Activated CD4-positive, alpha-beta T cell treated with anti-CD3 and anti-CD28 coated beads for 1 hour (primary cell): ENCODE measurements around the gene DLX3.

Experiments
- DNase-seq: peaks from one replicate; pipeline ENCODE4 v3.0.0-alpha.2; 2020

The DLX3 gene

GRCh38 chr17:49991409-49991808 is 3.6 kb downstream of the DLX3 start:
- DNase-seq: no peak

GRCh38 chr17:49990921-49991320 is 4.1 kb downstream of the DLX3 start:
- DNase-seq: no peak

DNA sequence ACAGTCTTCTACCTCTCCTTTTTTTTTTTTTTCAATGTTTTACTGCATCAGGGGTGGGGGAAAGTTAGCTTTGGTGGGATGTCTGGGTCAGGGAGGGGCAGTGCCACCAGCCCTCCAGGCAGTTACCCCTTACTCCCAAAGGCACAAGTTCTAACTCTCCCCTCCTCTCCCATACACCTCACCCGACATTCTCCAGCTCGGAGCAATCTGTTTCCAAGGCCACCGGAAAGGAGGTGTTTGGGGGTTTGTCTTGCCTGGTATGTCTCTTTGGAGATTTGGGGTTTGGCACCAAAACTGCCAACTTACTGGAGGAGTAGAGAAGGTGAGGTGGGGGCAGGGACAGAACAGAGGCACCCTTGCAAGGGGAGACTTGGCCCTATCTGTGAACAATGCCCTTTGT is 4.7 kb downstream of the DLX3 start:
- DNase-seq: no peak

- DNase-seq: no peak
Measured at GRCh38 chr17:49989518-49989880, 5.5 kb downstream of the DLX3 start.

DNA sequence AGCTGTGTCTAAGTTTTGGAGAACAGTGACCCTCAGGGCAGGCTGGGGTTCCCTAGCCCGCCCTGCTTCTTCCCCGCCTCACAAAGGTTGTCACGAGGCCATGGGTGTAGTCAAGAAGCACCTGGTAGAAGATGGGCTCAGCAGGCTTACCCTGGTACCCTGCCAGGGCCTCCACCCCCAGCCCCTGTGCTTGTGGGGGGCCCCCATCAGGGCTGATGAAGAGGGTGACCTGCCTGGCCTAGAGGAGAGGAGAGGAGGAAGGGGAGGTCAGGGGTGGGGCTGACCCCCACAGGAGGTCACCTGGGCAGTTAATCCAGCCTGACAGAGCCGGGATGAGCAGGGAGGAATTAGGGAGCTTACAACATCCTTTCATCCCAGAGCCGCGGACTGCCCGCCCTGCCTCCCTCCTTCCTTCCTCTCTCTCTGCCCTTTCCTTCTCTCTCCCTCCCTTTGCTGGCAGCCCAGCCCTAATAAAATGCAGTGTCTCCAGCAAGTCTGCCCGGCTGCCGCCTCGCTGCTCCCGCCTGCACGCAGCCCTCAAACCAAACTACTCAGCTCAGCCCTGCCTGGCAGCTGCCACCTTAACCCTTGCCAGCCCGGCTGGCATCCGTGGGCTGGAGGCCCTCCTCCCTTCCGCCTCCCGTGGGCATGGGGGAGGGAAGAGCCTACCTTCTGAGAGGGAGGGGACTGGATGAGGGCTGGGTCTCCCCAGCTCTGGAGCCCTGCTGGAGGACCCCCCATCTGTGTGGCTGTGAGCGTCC is 7.2 kb downstream of the DLX3 start:
- DNase-seq: no peak

- no peak for DNase-seq
Measured at GRCh38 chr17:49987290-49987585, 7.8 kb downstream of the DLX3 start.

- DNase-seq: no peak
Measured at GRCh38 chr17:49986396-49987289, 8.4 kb downstream of the DLX3 start.

DNA sequence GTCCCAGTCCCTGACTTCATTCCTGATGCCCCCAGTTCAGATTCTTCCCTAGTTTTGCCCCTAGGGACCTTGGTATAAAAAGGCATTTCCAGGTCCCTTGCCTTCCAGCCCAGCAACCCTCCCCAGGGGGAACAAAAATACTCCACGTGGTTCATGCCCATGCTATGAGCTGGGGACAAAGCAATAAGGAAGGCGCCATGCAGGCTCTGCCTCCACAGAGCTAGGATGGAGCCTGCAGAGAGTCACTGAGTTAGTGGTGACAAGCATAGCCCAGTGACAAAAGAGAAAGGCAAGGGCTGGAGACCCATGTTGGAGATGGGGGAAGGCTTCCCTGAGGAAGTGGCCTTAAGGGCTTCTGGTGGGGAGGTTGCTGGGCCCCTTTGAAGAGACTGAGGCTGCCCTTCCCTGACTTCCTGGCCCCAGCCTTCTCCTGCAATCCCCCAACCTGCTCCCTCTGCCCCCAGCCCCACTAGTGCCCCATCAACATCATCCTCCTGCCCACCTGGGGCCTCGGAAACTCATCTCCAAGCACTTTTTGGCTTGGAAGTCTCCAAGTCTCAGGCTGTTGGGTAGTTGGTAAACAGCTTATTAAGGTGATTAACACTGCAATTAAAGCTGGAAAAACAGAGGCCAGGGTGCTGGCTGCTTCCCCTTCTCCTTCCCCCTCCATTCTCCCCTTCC is 9.6 kb downstream of the DLX3 start:
- DNase-seq: no peak

DNA sequence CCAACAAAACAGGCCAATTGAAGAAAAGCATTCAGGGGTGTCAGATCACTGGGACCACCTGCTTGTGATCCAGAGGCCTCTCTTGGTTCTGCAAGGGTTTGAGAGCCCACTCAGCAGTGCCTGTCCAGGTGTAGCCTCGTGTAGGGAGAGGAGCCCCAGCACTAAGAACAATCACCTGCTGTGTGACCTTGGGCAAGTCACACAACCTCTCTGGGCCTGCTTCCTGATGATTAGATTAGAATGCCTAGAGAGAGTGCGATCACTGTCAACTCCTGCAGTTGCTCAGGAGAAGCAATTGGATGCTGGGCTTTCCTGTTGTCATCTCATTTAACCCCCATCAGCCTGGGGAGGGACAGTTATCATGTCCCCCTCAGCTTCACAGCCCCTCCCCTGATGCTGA is 10.2 kb downstream of the DLX3 start:
- no peak for DNase-seq

DNA sequence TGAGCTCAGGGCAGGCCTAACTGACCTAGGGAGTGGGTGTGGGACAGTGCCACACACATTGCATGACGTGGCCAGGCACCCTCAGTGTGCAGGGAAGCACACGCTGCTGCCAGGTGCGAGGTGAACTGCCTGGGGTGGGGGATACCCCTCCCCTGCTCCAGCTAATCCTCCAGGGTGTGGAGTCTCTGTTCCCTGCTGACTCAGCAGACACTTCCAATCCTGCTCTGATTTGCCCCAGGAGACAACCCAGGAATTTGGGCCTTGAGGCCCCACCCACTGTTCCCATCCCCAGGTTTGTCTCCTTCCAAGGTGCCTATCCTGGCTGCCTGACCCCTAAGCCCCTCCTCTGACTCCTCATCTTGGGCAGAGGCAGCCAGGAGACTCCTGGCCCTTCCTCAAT is 10.7 kb downstream of the DLX3 start:
- DNase-seq: no peak

DNA sequence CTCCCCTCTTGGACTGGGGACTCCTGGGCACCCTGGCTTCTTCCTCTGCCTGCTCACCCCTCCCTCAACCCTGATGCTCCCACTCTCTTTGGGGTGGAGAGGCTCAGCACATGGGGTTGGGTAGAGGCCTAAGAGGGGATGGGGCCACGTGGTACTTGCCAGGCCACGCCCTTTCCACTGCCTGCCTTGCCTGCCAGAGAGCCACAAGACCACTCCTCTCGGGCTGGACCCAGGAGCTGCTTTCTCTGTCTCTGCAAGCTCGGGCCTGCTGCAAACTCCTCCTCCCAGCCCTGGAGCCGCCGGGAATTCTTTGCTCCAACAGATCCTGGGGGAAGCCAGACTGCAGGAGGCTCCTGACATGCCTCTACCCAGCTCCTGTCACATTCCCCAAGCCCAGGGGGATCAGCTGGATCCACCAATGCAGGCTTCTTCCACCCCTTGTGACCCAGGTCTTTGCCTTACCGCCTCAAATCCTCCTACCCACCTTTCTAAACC is 14.3 kb downstream of the DLX3 start:
- DNase-seq: no peak

- no peak for DNase-seq
Measured at GRCh38 chr17:49979748-49980479, 15.1 kb downstream of the DLX3 start.

GRCh38 chr17:49978501-49978900 is 16.5 kb downstream of the DLX3 start:
- DNase-seq: no peak

DNA sequence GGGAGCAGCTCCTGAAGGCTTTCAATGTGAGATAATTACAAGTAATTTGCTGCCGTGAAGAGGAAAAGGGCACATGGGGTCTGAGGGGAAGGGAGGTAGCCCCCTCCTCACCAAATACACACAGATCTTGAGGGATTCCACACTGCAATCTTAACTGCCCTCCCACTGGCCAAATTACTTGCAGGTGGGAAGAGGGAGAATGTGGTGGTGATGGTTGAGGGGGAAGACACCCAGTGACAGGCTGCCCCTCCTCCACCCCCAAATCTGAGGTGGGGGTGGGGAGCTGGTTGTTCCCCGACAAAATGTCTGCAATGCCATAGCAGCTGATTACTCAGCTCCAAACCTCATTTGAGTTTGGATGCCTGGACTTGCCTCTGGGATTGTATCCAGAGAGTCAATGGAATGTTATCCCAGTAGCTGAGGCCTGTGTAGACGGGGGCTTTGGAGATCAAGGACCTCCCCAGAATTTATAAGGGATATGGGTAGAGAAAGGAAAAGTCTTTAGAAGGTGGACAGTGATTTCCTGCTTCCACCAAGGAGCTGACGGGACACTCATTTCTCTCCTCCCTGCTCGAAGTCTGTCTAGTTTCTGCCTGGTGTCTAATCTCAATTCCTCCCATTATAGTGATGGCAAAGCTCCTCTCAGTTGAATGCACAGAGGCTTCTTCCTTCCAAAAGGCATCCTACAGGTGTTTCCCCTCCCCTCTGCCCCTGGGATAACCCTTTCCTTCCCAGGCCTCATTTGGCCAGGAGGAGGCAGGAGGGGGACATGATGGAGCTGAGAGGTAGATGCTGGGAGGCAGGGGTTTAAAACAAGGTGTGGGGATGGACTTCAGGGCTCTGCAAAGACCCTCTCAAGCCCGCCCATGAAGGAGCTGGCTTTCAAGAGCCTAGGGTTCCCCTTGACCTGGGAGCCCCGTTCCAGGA is 17.3 kb downstream of the DLX3 start:
- DNase-seq: no peak

DNA sequence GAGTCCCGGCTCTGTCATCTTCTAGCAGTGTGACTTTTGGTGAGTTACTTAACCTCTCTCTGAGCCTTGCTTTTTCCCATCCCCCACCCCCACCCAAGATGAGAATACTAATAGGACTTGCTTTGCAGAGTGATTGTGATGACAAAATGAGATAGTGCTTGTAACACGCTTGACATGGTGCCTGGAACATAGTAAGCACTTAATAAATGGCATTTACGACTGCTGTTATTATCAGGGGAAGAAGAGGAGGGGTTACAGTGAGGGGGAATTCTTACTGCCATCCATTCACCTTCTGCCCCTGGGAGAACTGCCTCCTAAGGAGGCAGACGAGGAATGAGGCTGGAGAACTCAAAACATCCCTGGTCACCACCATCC is 18.2 kb downstream of the DLX3 start:
- DNase-seq: no peak

DNA sequence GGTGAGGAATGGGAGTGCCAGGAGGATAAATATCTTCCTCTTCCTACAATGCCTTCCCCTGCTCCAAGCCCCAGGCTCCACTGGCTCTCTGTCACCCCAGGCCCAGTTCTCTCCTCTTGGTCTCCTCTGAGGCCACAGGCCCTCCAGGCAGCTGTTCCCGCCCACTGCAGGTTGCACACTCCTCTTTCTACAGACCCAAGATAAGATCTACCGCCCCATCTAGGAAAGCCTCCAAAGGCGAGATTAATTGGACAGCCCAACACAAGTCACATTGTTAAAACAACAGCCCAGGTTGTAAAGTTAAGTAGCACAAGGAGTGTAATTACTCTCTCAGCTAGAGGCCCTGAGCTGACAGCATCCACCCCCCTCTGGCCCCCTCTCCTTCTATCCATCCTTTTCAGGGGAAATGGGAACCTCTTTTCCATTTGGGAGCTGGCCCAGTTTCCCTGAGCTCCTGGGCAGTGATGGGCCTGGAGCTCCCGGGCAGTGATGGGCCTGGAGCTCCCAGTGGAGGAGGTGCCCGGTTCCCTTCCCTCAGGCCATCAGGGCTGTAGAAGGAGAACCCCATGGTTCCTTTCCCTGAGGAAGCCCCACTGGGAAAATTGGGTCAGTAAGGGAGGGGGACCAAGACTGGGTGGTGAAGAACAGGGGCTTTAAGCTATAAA is 18.7 kb downstream of the DLX3 start:
- no peak for DNase-seq

DNA sequence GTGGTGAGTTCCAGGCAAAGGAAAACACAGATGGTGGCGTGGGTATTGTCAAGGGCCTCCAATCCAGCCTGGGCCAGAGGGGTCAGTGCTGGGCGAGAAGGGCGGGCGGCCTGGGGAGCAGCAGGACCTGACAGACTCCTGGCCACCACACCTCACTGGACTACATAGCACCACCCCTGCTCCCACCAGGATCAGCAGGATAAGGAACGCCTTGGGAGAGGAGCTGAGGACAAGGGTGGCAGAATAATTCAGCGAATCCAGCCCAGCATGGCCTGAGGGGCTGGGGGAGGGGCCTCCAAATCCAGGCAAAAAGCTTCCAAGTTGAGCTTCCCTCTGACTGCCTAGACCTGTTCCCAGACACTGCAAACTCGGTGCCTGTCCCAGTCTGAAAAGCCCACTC is 19.5 kb downstream of the DLX3 start:
- DNase-seq: no peak

- DNase-seq: no peak
Measured at GRCh38 chr17:49973271-49973615, 21.8 kb downstream of the DLX3 start.

DNA sequence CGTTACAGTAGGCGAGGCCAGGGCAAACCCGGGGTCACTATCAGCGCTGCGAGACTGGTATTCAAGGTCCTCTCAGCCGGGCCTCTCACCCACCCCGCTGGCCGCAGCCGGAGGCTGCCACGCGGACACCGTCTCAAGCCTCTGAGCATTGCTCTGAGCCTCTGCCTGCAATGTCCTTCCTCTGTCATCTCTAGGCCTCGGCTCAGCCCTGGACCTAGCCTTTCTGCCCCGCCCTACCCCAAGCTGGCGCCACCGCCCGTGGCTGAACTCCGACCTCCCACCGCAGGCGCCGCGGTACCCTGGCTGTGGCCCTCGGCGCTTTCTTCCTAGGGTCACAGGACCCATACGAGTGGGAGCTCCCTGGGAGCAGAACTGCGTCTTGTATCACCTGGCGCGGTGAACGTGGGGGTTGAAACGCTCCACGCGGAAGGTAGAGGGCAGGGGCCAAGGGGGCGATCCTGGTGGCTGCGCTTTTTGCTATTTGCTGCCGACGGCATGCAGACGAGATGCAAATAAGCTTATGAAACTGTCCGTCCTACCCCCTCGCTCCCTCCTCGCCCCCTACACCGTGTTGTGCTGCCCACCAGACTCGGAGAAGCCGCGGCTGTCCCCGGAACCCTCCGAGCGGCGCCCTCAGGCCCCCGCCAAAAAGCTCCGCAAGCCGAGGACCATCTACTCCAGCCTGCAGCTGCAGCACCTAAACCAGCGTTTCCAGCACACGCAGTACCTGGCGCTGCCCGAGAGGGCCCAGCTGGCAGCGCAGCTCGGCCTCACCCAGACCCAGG is 22.3 kb downstream of the DLX3 start:
- DNase-seq: no peak

GRCh38 chr17:49971848-49972485 is 23.1 kb downstream of the DLX3 start:
- DNase-seq: no peak
